Activated naive CD8-positive, alpha-beta T cell (primary cell): ENCODE results near the gene VAMP8.
"Not testable (repeated sequence)": the region's sequence is repeated elsewhere in the genome, so short reads cannot be mapped to it uniquely, and the experiment has no call there.

Source experiments
- H3K27ac Mint-ChIP-seq: one replicate; pipeline ENCODE4 v1.8.0; 2021; ENCODE audit warnings: mixed read lengths
- H3K27me3 Mint-ChIP-seq: one replicate; pipeline ENCODE4 v1.8.0; 2021; ENCODE audit warnings: mixed read lengths
- H3K36me3 Mint-ChIP-seq: one replicate; pipeline ENCODE4 v1.8.0; 2021; ENCODE audit warnings: mixed read lengths
- H3K4me1 Mint-ChIP-seq: one replicate; pipeline ENCODE4 v1.8.0; 2021; ENCODE audit warnings: low read depth, mixed read lengths
- H3K4me3 Mint-ChIP-seq: one replicate; pipeline ENCODE4 v1.8.0; 2021; ENCODE audit warnings: mild to moderate bottlenecking, mixed read lengths
- H3K9me3 Mint-ChIP-seq: one replicate; pipeline ENCODE4 v1.8.0; 2021; ENCODE audit warnings: low read depth, mixed read lengths

The VAMP8 gene

DNA sequence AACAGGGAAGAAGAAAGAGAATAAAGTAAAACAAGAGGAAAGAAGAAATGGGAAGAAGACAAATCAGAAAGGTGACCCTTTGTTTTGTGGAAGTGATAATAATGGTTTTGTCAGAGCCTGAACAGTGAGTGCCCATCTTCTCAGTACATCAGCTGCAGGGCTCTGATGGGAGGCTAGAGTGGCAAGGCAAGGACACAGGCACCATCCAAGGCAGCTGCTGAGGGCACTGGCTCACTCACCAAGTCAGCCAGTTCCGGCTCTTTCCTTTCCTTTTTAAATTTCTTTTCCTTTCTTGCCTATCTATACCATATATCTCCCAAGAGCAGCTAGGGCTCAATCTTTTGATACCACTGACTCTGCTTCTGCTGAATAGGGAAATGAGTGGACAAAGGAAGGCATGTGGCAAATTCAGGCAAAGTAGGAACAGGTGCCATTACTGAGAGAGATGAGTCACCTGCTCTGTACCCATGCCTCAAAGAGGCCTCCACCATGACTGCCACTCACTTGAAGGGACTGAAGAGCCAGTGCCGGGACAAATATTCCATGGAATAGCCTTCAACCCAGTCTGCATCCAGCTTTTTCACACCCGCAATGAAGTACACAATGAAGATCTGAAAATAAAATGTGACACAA lies 22.3 kb upstream of the VAMP8 start:
- H3K27me3 Mint-ChIP-seq, result no peaks in the 10 kb centered on the region
- peaks cover 4% of the 10 kb centered on the region for H3K36me3 Mint-ChIP-seq
- H3K9me3 Mint-ChIP-seq, result no peaks in the 10 kb centered on the region
- H3K4me3 Mint-ChIP-seq, result no peak overlapping the region
- peaks cover 18% of the 10 kb centered on the region for H3K4me1 Mint-ChIP-seq
- no peak overlapping the region for H3K27ac Mint-ChIP-seq

DNA sequence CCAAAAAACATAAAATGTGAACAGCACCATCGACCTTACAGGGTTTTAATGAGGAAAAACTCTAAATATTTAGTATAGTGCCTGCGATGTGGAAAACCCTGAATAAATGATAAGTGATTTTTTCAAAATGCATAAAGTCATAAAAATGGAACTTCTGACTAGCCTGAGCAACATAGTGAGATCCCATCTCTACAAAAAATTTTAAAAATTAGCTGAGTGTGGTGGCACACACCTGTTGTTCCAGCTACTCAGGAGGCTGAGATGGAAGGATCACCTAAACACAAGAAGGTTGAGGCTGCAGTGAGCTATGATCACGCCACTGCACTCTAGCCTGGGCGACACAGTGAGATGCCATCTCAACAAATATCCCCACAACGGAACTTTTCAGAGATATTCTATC lies 20.3 kb upstream of the VAMP8 start:
- no peaks in the 10 kb centered on the region for H3K27me3 Mint-ChIP-seq

DNA sequence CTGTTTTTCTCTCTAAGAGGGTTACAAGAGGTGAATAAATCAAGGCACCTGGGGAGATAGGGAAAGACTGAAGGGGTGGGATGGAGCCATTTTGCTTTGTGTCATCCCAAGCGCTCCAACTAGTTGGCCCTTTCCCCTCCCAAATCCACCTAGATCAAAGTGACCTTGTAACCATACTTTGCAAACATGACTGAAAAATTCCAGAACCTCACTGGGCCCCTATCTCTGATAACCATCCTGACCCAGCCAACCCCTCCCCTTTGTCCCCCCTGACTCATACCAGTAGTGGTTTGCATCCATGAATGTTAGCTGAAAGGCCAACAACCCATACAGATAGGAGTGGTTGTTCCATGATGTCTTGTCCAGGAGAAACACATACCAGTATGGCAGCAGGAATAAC lies 19.2 kb upstream of the VAMP8 start:
- Mint-ChIP-seq H3K4me3 (peak overlapping the region; percentile 25), H3K4me1 (peaks cover 30% of the 10 kb centered on the region), H3K27ac (peak overlapping the region; percentile 4), H3K9me3 (no peaks in the 10 kb centered on the region), H3K27me3 (no peaks in the 10 kb centered on the region), H3K36me3 (peaks cover 4% of the 10 kb centered on the region)

More for the DNA sequence above, 20.3 kb upstream of the VAMP8 start:
- Mint-ChIP-seq H3K36me3 (peaks cover 4% of the 10 kb centered on the region), H3K9me3 (no peaks in the 10 kb centered on the region), H3K27ac (no peak overlapping the region), H3K4me1 (peaks cover 30% of the 10 kb centered on the region), H3K4me3 (no peak overlapping the region)

DNA sequence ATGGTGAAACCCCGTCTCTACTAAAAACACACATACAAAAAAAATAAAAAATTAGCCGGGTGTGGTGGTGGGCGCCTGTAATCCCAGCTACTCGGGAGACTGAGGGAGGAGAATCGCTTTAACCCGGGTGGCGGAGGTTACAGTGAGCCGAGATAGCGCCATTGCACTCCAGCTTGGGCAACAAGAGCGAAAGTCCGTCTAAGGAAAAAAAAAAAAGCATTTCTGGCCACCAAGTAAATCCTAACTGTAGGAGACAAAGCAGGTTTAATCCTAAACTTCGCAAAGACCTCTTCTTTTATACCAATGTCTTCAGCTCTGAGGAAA lies 17.0 kb upstream of the VAMP8 start:
- H3K27ac Mint-ChIP-seq, H3K9me3 Mint-ChIP-seq, H3K27me3 Mint-ChIP-seq, H3K36me3 Mint-ChIP-seq: not testable (repeated sequence)
- Mint-ChIP-seq H3K4me3 (peak overlapping the region; percentile 98), H3K4me1 (peaks cover 33% of the 10 kb centered on the region)

DNA sequence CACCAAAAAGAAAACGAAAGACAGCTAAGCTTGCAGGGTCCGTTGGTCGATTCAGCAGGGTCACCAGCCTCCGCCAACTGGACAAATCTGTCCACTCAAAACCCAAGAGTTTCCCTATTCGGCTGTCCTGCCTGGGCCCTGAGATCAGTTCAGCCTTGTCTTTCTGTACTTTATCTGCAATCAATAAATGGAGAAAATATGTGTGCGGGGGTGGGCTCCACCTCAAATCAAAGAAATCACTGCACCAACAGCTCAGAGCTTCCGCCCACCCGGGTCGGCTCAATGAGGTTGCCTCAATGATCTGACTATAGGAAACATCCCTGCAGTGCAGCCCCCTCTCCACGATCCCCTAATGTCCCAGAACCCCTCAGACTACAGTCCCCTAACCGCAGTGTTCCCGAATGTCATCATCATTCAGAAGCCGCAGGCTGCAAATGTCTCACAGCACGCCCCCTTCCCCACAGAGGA lies 16.5 kb upstream of the VAMP8 start:
- peak overlapping the region; percentile 98 for H3K4me3 Mint-ChIP-seq
- H3K9me3 Mint-ChIP-seq, result no peaks in the 10 kb centered on the region
- peaks cover 33% of the 10 kb centered on the region for H3K4me1 Mint-ChIP-seq
- no peaks in the 10 kb centered on the region for H3K27me3 Mint-ChIP-seq
- H3K36me3 Mint-ChIP-seq, result no peaks in the 10 kb centered on the region
- H3K27ac Mint-ChIP-seq, result peak overlapping the region; percentile 61

DNA sequence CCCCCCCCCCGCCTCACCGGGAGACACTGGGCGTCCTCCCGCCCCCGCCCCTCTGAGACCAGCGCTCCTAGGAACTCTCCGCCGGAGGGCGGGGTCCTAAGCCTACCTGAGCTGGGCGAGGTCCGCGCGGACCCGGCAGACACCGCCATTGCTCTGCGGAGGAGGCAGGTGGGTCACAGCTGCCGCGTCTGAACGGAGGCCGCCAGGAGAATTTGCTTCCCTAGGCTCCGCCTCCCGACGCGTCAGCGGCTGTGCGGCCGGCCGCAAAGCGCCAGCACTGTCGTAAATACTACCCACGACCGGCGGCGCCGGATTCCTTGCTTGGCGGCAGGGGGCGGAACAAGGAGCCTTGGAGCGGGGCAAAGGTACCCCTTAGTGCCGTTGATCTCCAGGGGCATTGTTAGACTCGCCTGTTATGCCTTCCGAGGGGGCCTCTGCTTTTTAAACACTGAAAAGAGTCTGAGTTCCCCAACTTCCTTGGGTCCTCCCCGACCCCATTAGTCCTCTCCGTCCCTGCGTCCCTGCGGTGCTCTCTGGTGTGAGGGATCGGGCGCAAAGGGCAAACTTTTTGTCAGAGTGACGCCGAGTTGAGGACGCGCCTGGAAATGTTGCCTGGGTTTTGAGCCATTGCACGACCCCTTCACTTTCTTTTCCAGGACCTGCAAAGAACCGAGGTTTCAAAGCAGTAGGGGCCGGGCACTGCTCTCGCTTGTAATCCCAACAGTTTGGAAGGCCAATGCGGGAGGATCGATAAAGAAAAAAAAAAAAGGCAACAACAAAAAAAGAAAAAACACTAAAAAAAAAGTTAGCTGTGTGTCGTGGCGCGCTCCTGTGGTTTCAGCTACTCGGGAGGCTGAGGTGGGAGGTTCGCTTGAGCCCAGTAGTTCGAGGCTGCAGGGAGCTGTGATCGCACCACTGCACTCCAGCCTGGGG lies 15.8 kb upstream of the VAMP8 start, which contains the start of gene GGCX:
GGCX (minus strand) TSS at position 214 of the 933 bp plus-strand sequence; CDS start at position 149, 65 bp downstream.
- peak within 1 kb of the TSS; percentile 96 for H3K27ac Mint-ChIP-seq
- no peaks in the 10 kb centered on the region for H3K27me3 Mint-ChIP-seq
- H3K4me3 Mint-ChIP-seq, result peak within 1 kb of the TSS; percentile 98
- H3K4me1 Mint-ChIP-seq, result peaks cover 33% of the 10 kb centered on the region
- H3K9me3 Mint-ChIP-seq, result no peaks in the 10 kb centered on the region
- H3K36me3 Mint-ChIP-seq, result no peaks in the 10 kb centered on the region

DNA sequence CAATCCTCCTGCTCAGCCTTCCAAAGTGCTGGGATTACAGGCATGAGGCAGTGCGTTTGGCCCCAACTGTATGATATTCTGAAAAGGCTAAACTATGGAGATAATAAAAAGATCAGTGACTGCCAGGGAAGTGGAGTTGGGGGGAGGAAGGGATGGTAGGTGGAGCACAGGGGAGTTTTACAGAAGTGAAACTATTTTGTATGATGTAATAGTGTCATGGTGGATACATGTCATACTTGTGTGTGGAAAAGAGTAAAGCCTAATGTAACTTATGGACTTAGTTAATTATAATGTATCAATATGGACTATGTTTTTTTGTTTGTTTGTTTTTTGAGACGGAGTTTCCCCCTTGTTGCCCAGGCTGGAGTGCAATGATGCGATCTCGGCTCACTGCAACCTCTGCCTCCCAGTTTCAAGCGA lies 13.2 kb upstream of the VAMP8 start:
- no peaks in the 10 kb centered on the region for H3K36me3 Mint-ChIP-seq
- peaks cover 28% of the 10 kb centered on the region for H3K4me1 Mint-ChIP-seq
- H3K27me3 Mint-ChIP-seq, result no peaks in the 10 kb centered on the region
- no peak overlapping the region for H3K4me3 Mint-ChIP-seq
- no peak overlapping the region for H3K27ac Mint-ChIP-seq
- H3K9me3 Mint-ChIP-seq, result no peaks in the 10 kb centered on the region

DNA sequence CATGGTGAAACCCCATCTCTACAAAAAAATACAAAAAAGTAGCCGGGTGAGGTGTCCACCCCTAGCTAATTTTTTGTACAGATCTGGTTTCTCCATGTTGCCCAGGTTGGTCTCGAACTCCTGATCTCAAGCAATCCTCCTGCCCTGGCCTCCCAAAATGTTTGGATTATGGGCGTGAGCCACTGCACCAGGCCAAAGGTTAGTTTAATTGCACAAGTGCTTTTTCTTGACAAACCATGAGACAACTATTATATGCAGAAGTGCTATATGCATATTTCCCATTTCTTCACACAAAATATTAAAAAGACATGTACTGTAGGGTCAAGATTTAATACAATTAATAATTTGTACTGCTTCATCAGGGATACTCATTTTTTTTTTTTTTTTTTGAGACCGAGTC lies 11.1 kb upstream of the VAMP8 start:
- H3K27ac Mint-ChIP-seq, result no peak overlapping the region
- no peaks in the 10 kb centered on the region for H3K36me3 Mint-ChIP-seq
- no peak overlapping the region for H3K4me3 Mint-ChIP-seq
- H3K4me1 Mint-ChIP-seq, result peaks cover 9% of the 10 kb centered on the region
- no peaks in the 10 kb centered on the region for H3K9me3 Mint-ChIP-seq
- no peaks in the 10 kb centered on the region for H3K27me3 Mint-ChIP-seq

DNA sequence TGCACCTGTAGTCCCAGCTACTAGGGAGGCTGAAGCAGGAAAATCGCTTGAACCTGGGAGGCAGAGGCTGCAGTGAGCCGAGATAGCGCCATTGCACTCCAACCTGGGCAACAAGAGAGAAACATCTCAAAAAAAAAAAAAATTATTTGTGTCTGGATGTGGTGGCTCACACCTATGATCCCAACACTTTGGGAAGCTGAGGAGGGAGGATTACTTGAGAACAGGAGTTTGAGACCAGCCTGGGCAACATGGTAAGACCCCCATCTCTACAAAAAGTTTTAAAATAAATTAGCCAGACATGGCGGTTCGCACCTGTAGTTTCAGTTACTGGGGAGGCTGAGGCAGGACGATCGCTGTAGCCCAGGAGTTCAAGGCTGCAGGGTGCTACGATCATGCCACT lies 1.6 kb upstream of the VAMP8 start:
- H3K4me3 Mint-ChIP-seq, result no peak overlapping the region
- H3K27ac Mint-ChIP-seq, result no peak overlapping the region

DNA sequence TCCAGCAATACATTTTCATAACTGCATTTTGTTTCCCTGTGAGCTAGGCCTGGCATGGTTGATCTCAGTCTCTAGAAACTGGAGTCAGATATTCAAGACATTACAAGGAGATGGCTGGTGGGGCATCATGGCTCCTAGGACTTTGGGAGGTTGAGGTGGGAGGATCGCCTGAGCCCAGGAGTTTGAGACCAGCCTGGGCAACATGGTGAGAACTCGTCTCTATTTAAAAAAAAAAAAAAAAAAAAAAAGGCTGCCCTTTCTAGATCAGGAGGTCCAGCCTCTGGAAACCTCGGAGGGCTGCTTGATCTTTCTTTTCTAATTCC lies 362 bp upstream of the VAMP8 start:
- Mint-ChIP-seq H3K4me3 (peak overlapping the region; percentile 95), H3K4me1 (peaks cover 32% of the 10 kb centered on the region), H3K27me3 (no peaks in the 10 kb centered on the region), H3K9me3 (no peaks in the 10 kb centered on the region), H3K27ac (peak overlapping the region; percentile 96), H3K36me3 (peaks cover 7% of the 10 kb centered on the region)

More for the DNA sequence above, 1.6 kb upstream of the VAMP8 start:
- Mint-ChIP-seq H3K4me1 (peaks cover 25% of the 10 kb centered on the region), H3K27me3 (no peaks in the 10 kb centered on the region), H3K9me3 (no peaks in the 10 kb centered on the region), H3K36me3 (no peaks in the 10 kb centered on the region)

DNA sequence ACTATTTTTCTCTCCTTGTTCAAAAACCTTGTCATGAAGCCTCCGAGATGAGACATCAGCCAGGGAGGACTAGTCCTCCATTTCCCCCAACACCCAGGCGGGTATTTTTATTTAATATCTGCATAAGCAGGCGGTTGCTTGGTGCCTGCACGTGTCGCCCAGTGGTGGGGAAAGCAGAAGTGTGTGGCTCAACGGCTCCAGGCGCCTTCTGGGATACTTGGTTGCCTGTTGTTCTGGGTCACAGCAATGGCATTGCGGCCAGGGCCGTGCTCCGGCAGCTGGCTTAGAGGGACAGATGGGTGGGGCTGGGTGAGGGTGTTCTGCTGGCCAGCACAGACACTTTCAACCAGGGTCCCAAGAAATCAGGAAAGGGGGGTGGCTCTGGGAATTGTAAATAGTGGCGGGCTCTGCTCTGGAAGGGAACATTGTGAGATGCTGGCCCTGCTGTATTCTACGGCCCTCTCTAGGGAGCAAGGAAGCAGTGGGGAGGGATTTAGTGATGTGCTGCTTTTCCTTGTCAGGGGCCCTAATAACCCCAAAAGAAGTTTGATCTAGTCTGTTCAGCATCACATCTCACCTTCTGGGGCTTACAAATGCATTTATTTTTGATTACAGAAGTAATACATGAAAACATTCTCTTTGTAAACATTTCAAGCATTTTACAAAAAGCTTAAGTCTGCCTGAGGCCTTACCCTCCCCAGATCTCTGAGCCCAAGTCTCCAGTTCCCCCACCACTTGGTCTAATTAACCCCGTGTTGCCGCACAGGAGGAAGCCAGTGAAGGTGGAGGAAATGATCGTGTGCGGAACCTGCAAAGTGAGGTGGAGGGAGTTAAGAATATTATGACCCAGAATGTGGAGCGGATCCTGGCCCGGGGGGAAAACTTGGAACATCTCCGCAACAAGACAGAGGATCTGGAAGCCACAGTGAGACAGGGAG lies 1.1 kb downstream of the VAMP8 start:
- peaks cover 40% of the 10 kb centered on the region for H3K4me1 Mint-ChIP-seq
- H3K27me3 Mint-ChIP-seq, result no peaks in the 10 kb centered on the region
- H3K9me3 Mint-ChIP-seq, result no peaks in the 10 kb centered on the region
- peak overlapping the region; percentile 95 for H3K4me3 Mint-ChIP-seq
- H3K27ac Mint-ChIP-seq, result peak overlapping the region; percentile 96
- H3K36me3 Mint-ChIP-seq, result peaks cover 7% of the 10 kb centered on the region

DNA sequence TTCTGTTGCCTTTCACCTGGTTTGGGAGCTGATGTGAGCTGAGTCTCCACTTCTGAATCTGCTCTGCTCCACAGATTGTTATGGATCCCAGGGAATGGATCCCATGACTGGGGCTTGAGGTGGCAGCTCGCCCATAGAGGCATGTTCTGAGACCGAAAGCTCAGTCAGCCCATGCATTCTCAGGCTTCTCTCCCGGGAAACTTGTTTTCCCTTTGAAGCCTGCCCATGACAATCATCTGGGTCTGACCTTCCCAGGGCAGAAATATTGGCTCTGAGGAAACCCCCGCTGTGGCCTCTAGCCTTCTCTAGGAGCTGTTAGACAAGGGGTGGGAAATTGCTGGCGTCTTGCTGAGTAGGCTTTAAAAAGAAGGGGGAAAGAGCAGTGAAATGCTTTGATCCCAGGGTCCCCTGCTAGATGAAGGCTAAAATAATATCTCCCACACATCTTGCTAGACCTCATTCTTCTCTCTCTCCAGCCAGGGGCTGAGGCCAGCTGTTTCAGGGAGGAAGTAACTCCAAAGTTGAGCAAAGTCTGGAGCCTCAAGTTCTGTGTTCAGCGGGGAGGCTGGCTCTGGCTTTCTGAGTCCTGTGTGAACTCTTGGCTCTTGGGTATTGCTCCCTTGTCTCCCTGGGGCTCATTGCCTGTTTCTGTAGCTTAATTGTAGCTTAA lies 2.0 kb downstream of the VAMP8 start:
- Mint-ChIP-seq H3K9me3 (no peaks in the 10 kb centered on the region), H3K27me3 (no peaks in the 10 kb centered on the region), H3K27ac (peak overlapping the region; percentile 96), H3K4me3 (peak overlapping the region; percentile 95), H3K4me1 (peaks cover 46% of the 10 kb centered on the region), H3K36me3 (peaks cover 7% of the 10 kb centered on the region)

DNA sequence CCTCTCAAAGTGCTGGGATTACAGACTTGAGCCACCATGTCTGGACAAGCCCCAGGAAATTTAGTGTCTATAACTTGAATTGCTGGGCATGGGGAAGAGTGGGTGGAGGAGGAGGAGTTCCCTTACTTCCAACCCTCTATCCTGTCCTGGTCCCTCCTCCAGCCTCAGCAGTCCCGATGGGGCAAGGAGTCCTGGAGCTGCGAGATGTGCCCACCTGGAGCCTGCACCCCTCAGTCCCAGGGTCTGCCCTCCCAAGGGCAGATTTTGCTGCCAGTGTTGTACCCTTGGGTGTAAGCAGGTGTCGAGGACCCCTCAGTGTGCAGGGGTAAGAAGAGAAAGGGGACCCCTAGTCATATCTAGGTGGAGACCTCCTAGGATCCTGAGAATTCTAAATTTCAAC lies 2.8 kb downstream of the VAMP8 start:
- Mint-ChIP-seq H3K9me3 (no peaks in the 10 kb centered on the region), H3K36me3 (peaks cover 7% of the 10 kb centered on the region), H3K4me1 (peaks cover 53% of the 10 kb centered on the region), H3K27me3 (no peaks in the 10 kb centered on the region), H3K27ac (peak overlapping the region; percentile 66), H3K4me3 (peak overlapping the region; percentile 17)

DNA sequence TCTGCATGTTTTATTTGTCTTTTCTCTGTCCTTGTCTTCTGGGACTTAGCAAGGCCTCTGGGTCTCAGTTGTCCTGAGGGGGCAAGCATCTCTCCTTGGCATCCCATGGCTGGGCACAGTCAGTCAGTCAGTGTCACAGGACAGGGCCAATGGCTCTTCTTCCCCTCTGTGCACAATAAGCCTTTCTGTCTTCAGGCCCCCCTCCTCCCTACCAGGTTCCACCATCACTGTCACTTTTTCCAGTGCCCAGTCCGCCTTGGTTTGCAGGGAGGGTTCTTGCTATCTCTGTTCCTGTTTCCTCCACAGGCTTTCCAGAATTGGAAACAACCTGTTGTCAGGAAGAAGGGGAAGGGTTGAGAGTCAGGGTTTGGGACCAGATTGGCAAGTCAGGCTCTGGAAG lies 5.1 kb downstream of the VAMP8 start:
- peak overlapping the region; percentile 77 for H3K27ac Mint-ChIP-seq

More for the DNA sequence above, 5.1 kb downstream of the VAMP8 start:
- H3K4me1 Mint-ChIP-seq, result peaks cover 64% of the 10 kb centered on the region
- H3K9me3 Mint-ChIP-seq, result no peaks in the 10 kb centered on the region
- H3K36me3 Mint-ChIP-seq, result peaks cover 7% of the 10 kb centered on the region
- no peaks in the 10 kb centered on the region for H3K27me3 Mint-ChIP-seq
- H3K4me3 Mint-ChIP-seq, result peak overlapping the region; percentile 20
